ENCODE data around the gene FGGY.

DNA sequence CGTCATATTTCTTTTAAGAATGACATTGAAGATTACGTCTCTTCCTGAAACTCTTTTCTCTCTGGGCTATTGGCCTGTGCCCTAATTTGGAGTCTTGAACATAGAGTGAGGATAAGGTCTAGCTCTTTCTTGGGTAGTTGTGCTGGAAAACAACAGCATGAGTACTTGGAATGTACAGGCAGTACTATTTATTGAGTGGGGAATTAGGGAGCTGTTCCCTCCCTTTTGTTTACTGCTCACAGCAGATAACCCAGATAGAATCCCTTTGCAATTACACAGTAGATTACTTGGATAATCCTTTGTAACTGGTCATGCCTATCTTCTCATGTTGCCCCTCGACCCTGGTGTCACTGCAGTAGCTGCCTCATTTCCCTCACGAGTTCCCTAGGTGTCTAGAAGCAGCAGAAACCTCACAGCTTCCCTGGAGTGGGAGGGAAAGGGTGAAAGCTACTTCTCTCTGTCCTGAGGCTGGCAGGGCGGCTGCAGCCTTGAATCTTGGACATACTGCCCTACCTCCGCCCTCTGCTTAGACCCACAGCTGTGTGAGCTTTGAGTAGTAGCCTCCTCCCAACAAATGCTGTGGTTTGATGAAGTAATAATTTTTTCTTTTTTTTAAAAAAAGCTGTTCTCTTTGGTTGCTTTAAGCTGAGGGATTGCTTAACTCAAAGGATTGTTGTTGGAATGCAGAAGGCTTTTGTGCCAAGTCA lies 70.6 kb downstream of the FGGY start:
- TF ChIP-seq POLR2AphosphoS5 (IDR thresholded peaks at IDR 0.05; ENCODE audit: borderline replicate concordance, low read depth, low read length) (no peak), EZH2 (IDR thresholded peaks at IDR 0.05) (no peak)
